ENCODE measurements around the gene DYNC2H1.

Gene DYNC2H1

GRCh38 chr11:103483996-103484395 lies 374.8 kb downstream of the DYNC2H1 start:
- no peak for DNase-seq

- DNase-seq = no peak
These were observed 375.3 kb downstream of the DYNC2H1 start for GRCh38 chr11:103484545-103484944.

GRCh38 chr11:103486604-103487003 lies 377.4 kb downstream of the DYNC2H1 start:
- DNase-seq = no peak

- no peak for DNase-seq
These were observed 377.9 kb downstream of the DYNC2H1 start for GRCh38 chr11:103487113-103487512.

- no peak for DNase-seq
These were observed 378.8 kb downstream of the DYNC2H1 start for GRCh38 chr11:103488031-103488461.

- no peak for DNase-seq
These were observed 379.4 kb downstream of the DYNC2H1 start for GRCh38 chr11:103488579-103488978.

- DNase-seq = no peak
These were observed 382.6 kb downstream of the DYNC2H1 start for GRCh38 chr11:103491777-103492176.

GRCh38 chr11:103494491-103494890 lies 385.3 kb downstream of the DYNC2H1 start:
- no peak for DNase-seq

GRCh38 chr11:103497268-103497667 lies 388.0 kb downstream of the DYNC2H1 start:
- no peak for DNase-seq

- no peak for DNase-seq
These were observed 390.6 kb downstream of the DYNC2H1 start for GRCh38 chr11:103499710-103500340.

GRCh38 chr11:103515283-103515682 lies 406.1 kb downstream of the DYNC2H1 start:
- no peak for DNase-seq

GRCh38 chr11:103520792-103521191 lies 411.6 kb downstream of the DYNC2H1 start:
- no peak for DNase-seq

GRCh38 chr11:103525069-103525468 lies 415.8 kb downstream of the DYNC2H1 start:
- DNase-seq = no peak

- no peak for DNase-seq
These were observed 418.8 kb downstream of the DYNC2H1 start for GRCh38 chr11:103528046-103528445.

- DNase-seq = no peak
These were observed 419.4 kb downstream of the DYNC2H1 start for GRCh38 chr11:103528596-103528995.

- DNase-seq = no peak
These were observed 420.0 kb downstream of the DYNC2H1 start for GRCh38 chr11:103529181-103529684.

All from DMS79 (cell line).